SU-DHL-6 (cell line): ENCODE results near the gene COL4A3.

Experiments used
- H2AFZ ChIP-seq: fragments of 200-600 bp; sonication (generic); 2 replicates; pipeline ENCODE4 v1.6.1; 2014; ENCODE audit warnings: low read depth, mild to moderate bottlenecking, moderate library complexity, mixed read lengths, antibody characterized with exemption, low read length; ENCODE audit not compliant: severe bottlenecking
- H3F3A ChIP-seq: fragments of 200-600 bp; shearing (Covaris generic); 2 replicates; pipeline ENCODE4 v1.6.0; 2016; ENCODE audit warnings: antibody characterized with exemption, mild to moderate bottlenecking; ENCODE audit not compliant: insufficient read depth
- H3K27ac ChIP-seq: fragments of 200-600 bp; sonication (generic); 2 replicates; pipeline ENCODE4 v1.5.1; 2016; ENCODE audit warnings: low read depth, mild to moderate bottlenecking, low read length, moderate library complexity, mixed read lengths
- H3K27me3 ChIP-seq: fragments of 200-600 bp; sonication (generic), shearing (Covaris generic); 2 replicates; pipeline ENCODE4 v1.6.0; 2014; ENCODE audit warnings: mild to moderate bottlenecking, low read length
- H3K36me3 ChIP-seq: fragments of 200-600 bp; sonication (generic); 2 replicates; pipeline ENCODE4 v1.6.1; 2014; ENCODE audit warnings: mild to moderate bottlenecking, low read length, mixed read lengths
- H3K4me2 ChIP-seq: fragments of 300-600, 200-600 bp; shearing (Covaris generic), sonication (generic); 2 replicates; pipeline ENCODE4 v1.6.0; 2014; ENCODE audit warnings: low read length, low read depth, mild to moderate bottlenecking; ENCODE audit not compliant: poor library complexity, severe bottlenecking
- H3K4me3 ChIP-seq: fragments of 200-600 bp; sonication (generic); 2 replicates; pipeline ENCODE4 v1.5.1; 2014; ENCODE audit warnings: antibody characterized with exemption, low read length, mild to moderate bottlenecking, mixed read lengths; ENCODE audit not compliant: insufficient read depth, poor library complexity, severe bottlenecking
- H3K79me2 ChIP-seq: fragments of 200-600 bp; sonication (generic); 2 replicates; pipeline ENCODE4 v1.6.1; 2014; ENCODE audit warnings: mild to moderate bottlenecking, low read length, moderate library complexity; ENCODE audit not compliant: insufficient read depth
- H3K9ac ChIP-seq: fragments of 200-600 bp; sonication (generic); 2 replicates; pipeline ENCODE4 v1.7.0; 2014; ENCODE audit warnings: mild to moderate bottlenecking, low read length
- H3K9me2 ChIP-seq: fragments of 200-600 bp; sonication (generic); replicated peaks from 2 replicates; pipeline ENCODE4 v1.6.1; 2014; ENCODE audit warnings: low read length; ENCODE audit not compliant: insufficient read depth
- H3K9me3 ChIP-seq: fragments of 200-600 bp; sonication (generic); 2 replicates; pipeline ENCODE4 v1.6.1; 2014; ENCODE audit warnings: low read length, mixed read lengths; ENCODE audit not compliant: insufficient read depth
- H4K20me1 ChIP-seq: fragments of 200-600 bp; sonication (generic); 2 replicates; pipeline ENCODE4 v1.6.1; 2014; ENCODE audit warnings: low read depth, mild to moderate bottlenecking, antibody characterized with exemption, low read length, moderate library complexity, mixed read lengths
- EZH2phosphoT487 ChIP-seq: fragments of 200-600 bp; sonication (generic), shearing (Covaris generic); conservative IDR thresholded peaks from 2 replicates; pipeline ENCODE4 v1.6.1; 2018; ENCODE audit warnings: mild to moderate bottlenecking, antibody characterized with exemption, low read length, moderate library complexity, mixed read lengths
- TF ChIP-seq, protein P1 (sequence below): fragments of 200-600 bp; sonication (generic); IDR thresholded peaks from one replicate; pipeline ENCODE4 v1.5.1; 2017; ENCODE audit warnings: antibody characterized with exemption, mild to moderate bottlenecking, low read length, moderate library complexity; ENCODE audit not compliant: insufficient read depth, poor library complexity, severe bottlenecking

Gene COL4A3

GRCh38 chr2:227207573-227207972, 43.1 kb downstream of the COL4A3 start:
- Histone ChIP-seq H3K9me2 (no peaks in the 10 kb centered on the region), H3K4me3 (no peak overlapping the region), H4K20me1 (no peaks in the 10 kb centered on the region), H2AFZ (no peak overlapping the region), H3K9me3 (no peaks in the 10 kb centered on the region), H3F3A (no peaks in the 10 kb centered on the region), H3K9ac (no peak overlapping the region), H3K27ac (no peak overlapping the region), H3K27me3 (no peaks in the 10 kb centered on the region), H3K36me3 (no peaks in the 10 kb centered on the region), H3K79me2 (no peaks in the 10 kb centered on the region), H3K4me2 (no peak overlapping the region)
- TF ChIP-seq, protein P1, sequence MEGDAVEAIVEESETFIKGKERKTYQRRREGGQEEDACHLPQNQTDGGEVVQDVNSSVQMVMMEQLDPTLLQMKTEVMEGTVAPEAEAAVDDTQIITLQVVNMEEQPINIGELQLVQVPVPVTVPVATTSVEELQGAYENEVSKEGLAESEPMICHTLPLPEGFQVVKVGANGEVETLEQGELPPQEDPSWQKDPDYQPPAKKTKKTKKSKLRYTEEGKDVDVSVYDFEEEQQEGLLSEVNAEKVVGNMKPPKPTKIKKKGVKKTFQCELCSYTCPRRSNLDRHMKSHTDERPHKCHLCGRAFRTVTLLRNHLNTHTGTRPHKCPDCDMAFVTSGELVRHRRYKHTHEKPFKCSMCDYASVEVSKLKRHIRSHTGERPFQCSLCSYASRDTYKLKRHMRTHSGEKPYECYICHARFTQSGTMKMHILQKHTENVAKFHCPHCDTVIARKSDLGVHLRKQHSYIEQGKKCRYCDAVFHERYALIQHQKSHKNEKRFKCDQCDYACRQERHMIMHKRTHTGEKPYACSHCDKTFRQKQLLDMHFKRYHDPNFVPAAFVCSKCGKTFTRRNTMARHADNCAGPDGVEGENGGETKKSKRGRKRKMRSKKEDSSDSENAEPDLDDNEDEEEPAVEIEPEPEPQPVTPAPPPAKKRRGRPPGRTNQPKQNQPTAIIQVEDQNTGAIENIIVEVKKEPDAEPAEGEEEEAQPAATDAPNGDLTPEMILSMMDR = no peak
- TF ChIP-seq EZH2phosphoT487 = no peak

DNA sequence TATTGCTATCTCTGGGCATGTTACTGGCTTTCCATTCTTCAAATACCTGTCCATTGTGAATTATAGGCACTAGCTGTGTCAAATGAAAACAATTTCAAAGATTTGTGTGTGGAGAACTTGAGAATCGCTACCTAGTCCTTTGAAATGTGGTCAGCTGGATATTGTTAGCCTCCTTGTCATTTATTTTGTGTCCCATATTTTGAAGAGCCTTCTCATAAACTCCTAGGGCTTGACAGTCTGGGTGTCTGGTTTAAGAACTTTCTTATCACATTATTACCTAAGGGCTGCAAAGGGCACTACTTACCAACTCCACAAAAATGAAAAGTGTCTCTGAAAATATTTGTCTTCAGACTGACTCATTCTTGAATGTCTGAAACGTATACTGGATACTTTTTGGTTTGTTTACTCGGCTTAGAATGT, 50.2 kb downstream of the COL4A3 start:
- Histone ChIP-seq H3K4me3 (no peak overlapping the region), H3K9me2 (no peaks in the 10 kb centered on the region), H3K9me3 (no peaks in the 10 kb centered on the region), H3K9ac (no peak overlapping the region), H3F3A (no peaks in the 10 kb centered on the region; the same call in 1 of the 2 replicates), H3K4me2 (no peak overlapping the region), H4K20me1 (no peaks in the 10 kb centered on the region), H3K79me2 (no peaks in the 10 kb centered on the region), H3K27me3 (no peaks in the 10 kb centered on the region), H3K36me3 (no peaks in the 10 kb centered on the region), H2AFZ (no peak overlapping the region), H3K27ac (no peak overlapping the region)
- no peak for TF ChIP-seq EZH2phosphoT487
- TF ChIP-seq, protein P1 = no peak

DNA sequence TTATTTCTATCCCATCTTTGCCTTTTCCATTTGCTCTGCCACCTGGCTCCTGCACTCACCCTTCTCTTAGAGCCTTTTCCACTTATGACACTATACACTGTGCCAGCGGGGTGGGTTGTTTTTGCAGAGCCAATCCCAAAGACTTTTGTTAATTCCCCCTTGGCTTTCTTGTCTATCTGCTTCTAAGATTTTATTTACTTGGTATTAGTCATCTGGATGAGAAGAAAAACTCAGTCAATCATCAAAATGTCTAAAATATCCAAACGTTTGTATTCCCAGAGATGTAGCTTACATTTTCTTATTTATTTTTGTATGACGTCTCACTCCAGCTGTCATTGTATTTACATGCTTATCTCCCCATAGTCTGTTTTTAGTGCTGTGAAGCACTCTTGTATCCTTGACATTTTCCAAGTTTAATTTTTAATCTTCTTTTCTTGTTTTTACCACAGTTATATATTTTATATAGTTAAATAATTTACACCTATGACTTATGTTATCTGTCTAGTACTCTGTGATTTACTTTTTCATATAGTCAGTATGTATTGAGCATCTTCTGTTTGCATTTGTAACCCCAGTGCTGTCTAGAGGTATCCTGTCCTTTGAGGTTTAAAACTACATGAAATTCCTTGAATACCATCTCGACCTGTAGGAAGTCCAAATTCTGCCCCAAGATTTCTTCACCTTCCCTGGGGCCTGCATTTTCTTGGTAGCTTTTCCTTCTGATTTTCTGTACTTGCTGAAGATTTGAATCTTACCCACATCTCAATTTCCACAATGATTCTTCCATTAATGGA, 55.1 kb downstream of the COL4A3 start:
- Histone ChIP-seq H3K9me3 (no peaks in the 10 kb centered on the region), H3K9me2 (no peaks in the 10 kb centered on the region), H3K4me2 (no peak overlapping the region), H3K27ac (no peak overlapping the region), H3K9ac (no peak overlapping the region), H3K4me3 (no peak overlapping the region), H3F3A (no peaks in the 10 kb centered on the region), H3K36me3 (no peaks in the 10 kb centered on the region), H3K27me3 (no peaks in the 10 kb centered on the region), H2AFZ (no peak overlapping the region), H4K20me1 (no peaks in the 10 kb centered on the region), H3K79me2 (no peaks in the 10 kb centered on the region)
- TF ChIP-seq, protein P1 = no peak
- TF ChIP-seq EZH2phosphoT487 = no peak
